NCI-H526 (cell line): Measurements from ENCODE around the gene TENM4.

ENCODE experiments used
- DNase-seq, 2 experiments: peaks; one replicate each; lab custom pipeline; 2025; lab: John Stamatoyannopoulos, UW

TENM4 gene

GRCh38 chr11:78972590-78972989 lies 468.2 kb downstream of the TENM4 start:
- no peak for DNase-seq

- DNase-seq: no peak
Measured at GRCh38 chr11:78972177-78972576, 468.7 kb downstream of the TENM4 start.

GRCh38 chr11:78967811-78968210 lies 473.0 kb downstream of the TENM4 start:
- DNase-seq: no peak

- no peak for DNase-seq
Measured at GRCh38 chr11:78965432-78965831, 475.4 kb downstream of the TENM4 start.

- peak; percentile 16 to 63 for DNase-seq
Measured at GRCh38 chr11:78961937-78962701, 478.7 kb downstream of the TENM4 start.

GRCh38 chr11:78961247-78961646 lies 479.6 kb downstream of the TENM4 start:
- DNase-seq: peak in 1 of 2 experiments; percentile 36

- DNase-seq: no peak
Measured at GRCh38 chr11:78958444-78958843, 482.4 kb downstream of the TENM4 start.

GRCh38 chr11:78957476-78958245 lies 483.2 kb downstream of the TENM4 start:
- no peak for DNase-seq

- no peak for DNase-seq
Measured at GRCh38 chr11:78954696-78955095, 486.1 kb downstream of the TENM4 start.

GRCh38 chr11:78954261-78954660 lies 486.6 kb downstream of the TENM4 start:
- no peak for DNase-seq

GRCh38 chr11:78952890-78953289 lies 487.9 kb downstream of the TENM4 start:
- no peak for DNase-seq

- DNase-seq: no peak
Measured at GRCh38 chr11:78952175-78952574, 488.7 kb downstream of the TENM4 start.

GRCh38 chr11:78949976-78950690 lies 490.7 kb downstream of the TENM4 start:
- no peak for DNase-seq

- no peak for DNase-seq
Measured at GRCh38 chr11:78946945-78947902, 493.6 kb downstream of the TENM4 start.

- DNase-seq: no peak
Measured at GRCh38 chr11:78943841-78944240, 497.0 kb downstream of the TENM4 start.

- DNase-seq: no peak
Measured at GRCh38 chr11:78943154-78943553, 497.7 kb downstream of the TENM4 start.

GRCh38 chr11:78941226-78941851 lies 499.5 kb downstream of the TENM4 start:
- DNase-seq: peak; percentile 82 to 90

GRCh38 chr11:78940500-78941225 lies 500.2 kb downstream of the TENM4 start:
- DNase-seq: peak; percentile 100

GRCh38 chr11:78938971-78939370 lies 501.9 kb downstream of the TENM4 start:
- DNase-seq: no peak

- DNase-seq: no peak
Measured at GRCh38 chr11:78938036-78938435, 502.8 kb downstream of the TENM4 start.
